ENCODE data around the gene ACTG1. TPM values are rescaled to one million over a fixed set of nuclear protein-coding genes. Genes with fewer than 3 reads are reported as not detected.

Gene ACTG1
- polyA plus RNA-seq, 1 of the 3 experiments (the other 2 are of a cell fraction): 7,871 TPM

- H3F3A ChIP-seq (replicated peaks; ENCODE audit: insufficient read depth): no peaks in the 10 kb centered on the region
- DNase-seq: no peak
- no peak overlapping the region for H3K27ac ChIP-seq (ENCODE audit: low read depth in 2 of 2, low read length in 1 of 2)
- H3K9me3 ChIP-seq: no peaks in the 10 kb centered on the region
- CTCF ChIA-PET: interaction anchor here (1.3 to 4.0 kb wide), 3 partner anchors 9 to 102 kb away, joined by 3 to 41 read pairs (median 28); no protein-coding TSS in a partner anchor
- no peak overlapping the region for H3K4me2 ChIP-seq
- peaks cover 0 to 25% of the 10 kb centered on the region in 2 experiments; a peak in 1 of 4 replicates for H3K4me1 ChIP-seq (ENCODE audit: control insufficient read depth in 1 of 2, insufficient read depth in 2 of 2, low read depth in 1 of 2, low read length in 1 of 2)
- H3K9ac ChIP-seq: no peak overlapping the region
- H2AFZ ChIP-seq (ENCODE audit: low read depth): no peak overlapping the region
- TF ChIP-seq YY1 (IDR thresholded peaks at IDR 0.05; ENCODE audit: low read depth) (no peak), RFX5 (IDR thresholded peaks at IDR 0.05; ENCODE audit: low read length) (no peak), RAD21 (IDR thresholded peaks at IDR 0.05; ENCODE audit: low read length) (no peak), SIN3A (IDR thresholded peaks at IDR 0.05; ENCODE audit: borderline replicate concordance, low read depth, low read length) (no peak), FOXJ3 (CRISPR knock-in tag; IDR thresholded peaks at IDR 0.05) (no peak), MAX (IDR thresholded peaks at IDR 0.05; ENCODE audit: low read depth) (no peak), NFIC (IDR thresholded peaks at IDR 0.05; ENCODE audit: borderline replicate concordance) (no peak), MEF2A (IDR thresholded peaks at IDR 0.05; ENCODE audit: borderline replicate concordance, low read depth) (no peak)
- no peaks in the 10 kb centered on the region for H3K36me3 ChIP-seq (replicated peaks in 1 of 2; ENCODE audit: control insufficient read depth in 1 of 2, insufficient read depth in 2 of 2, low read length in 1 of 2)
- no peak overlapping the region for H3K4me3 ChIP-seq (ENCODE audit: low read depth in 2 of 2, low read length in 1 of 2)
- H3K9me2 ChIP-seq: no peaks in the 10 kb centered on the region
- WGBS (ENCODE audit: low lambda C conversion rate): 75% methylated on average over 16 of the region's 16 CpGs
- no peaks in the 10 kb centered on the region for H3K27me3 ChIP-seq (ENCODE audit: insufficient read depth)
- no peaks in the 10 kb centered on the region for H3K79me2 ChIP-seq (ENCODE audit: insufficient read depth)
- POLR2A ChIA-PET: no interaction called here
- no peaks in the 10 kb centered on the region for H4K20me1 ChIP-seq (ENCODE audit: insufficient read depth)
Observed at GRCh38 chr17:81474958-81475357, 37.6 kb downstream of the ACTG1 start.

- Histone ChIP-seq H3F3A (replicated peaks; ENCODE audit: insufficient read depth) (no peaks in the 10 kb centered on the region), H2AFZ (ENCODE audit: low read depth) (no peak overlapping the region), H4K20me1 (ENCODE audit: insufficient read depth) (no peaks in the 10 kb centered on the region), H3K4me2 (no peak overlapping the region), H3K4me3 (ENCODE audit: low read depth in 2 of 2, low read length in 1 of 2) (no peak overlapping the region), H3K9me3 (no peaks in the 10 kb centered on the region), H3K27ac (ENCODE audit: low read depth in 2 of 2, low read length in 1 of 2) (no peak overlapping the region), H3K79me2 (ENCODE audit: insufficient read depth) (no peaks in the 10 kb centered on the region), H3K9ac (no peak overlapping the region), H3K4me1 (ENCODE audit: control insufficient read depth in 1 of 2, insufficient read depth in 2 of 2, low read depth in 1 of 2, low read length in 1 of 2) (peaks cover 0 to 17% of the 10 kb centered on the region in 2 experiments; a peak in 1 of 4 replicates), H3K36me3 (replicated peaks in 1 of 2; ENCODE audit: control insufficient read depth in 1 of 2, insufficient read depth in 2 of 2, low read length in 1 of 2) (no peaks in the 10 kb centered on the region), H3K27me3 (ENCODE audit: insufficient read depth) (no peaks in the 10 kb centered on the region), H3K9me2 (no peaks in the 10 kb centered on the region)
- no peak for DNase-seq
- ChIA-PET CTCF (interaction anchor here (1.2 to 4.0 kb wide), 5 partner anchors 11 to 272 kb away, joined by 3 to 41 read pairs (median 5); no protein-coding TSS in a partner anchor), POLR2A (interaction anchor here (1.1 to 1.7 kb wide), 3 partner anchors 12 to 170 kb away, joined by 4 to 7 read pairs (median 6); no protein-coding TSS in a partner anchor)
- no peak for TF ChIP-seq PBX3 (IDR thresholded peaks at IDR 0.05)
- no peak for TF ChIP-seq RFX5 (IDR thresholded peaks at IDR 0.05; ENCODE audit: low read length)
- no peak for TF ChIP-seq USF1 (IDR thresholded peaks at IDR 0.05; ENCODE audit: borderline replicate concordance, low read depth)
- TF ChIP-seq TCF12 (IDR thresholded peaks at IDR 0.05): no peak
- TF ChIP-seq NRF1 (IDR thresholded peaks at IDR 0.05; ENCODE audit: low read depth, low read length): no peak
- no peak for TF ChIP-seq ZBTB33 (IDR thresholded peaks at IDR 0.05; ENCODE audit: borderline replicate concordance, low read depth)
- no peak for TF ChIP-seq REST (IDR thresholded peaks at IDR 0.05; ENCODE audit: low read depth, low read length)
- TF ChIP-seq SMC3 (IDR thresholded peaks at IDR 0.05; ENCODE audit: low read depth, low read length): no peak
- TF ChIP-seq EZH2phosphoT487 (IDR thresholded peaks at IDR 0.05; ENCODE audit: borderline replicate concordance, low read depth): no peak
- TF ChIP-seq CHD2 (IDR thresholded peaks at IDR 0.05; ENCODE audit: low read length, partially characterized antibody): no peak
- TF ChIP-seq FOXM1 (IDR thresholded peaks at IDR 0.05; ENCODE audit: low read depth): no peak
- TF ChIP-seq FOXJ3 (CRISPR knock-in tag; IDR thresholded peaks at IDR 0.05): no peak
- TF ChIP-seq TAF1 (IDR thresholded peaks at IDR 0.05; ENCODE audit: borderline replicate concordance, low read depth, low read length): no peak
- no peak for TF ChIP-seq FOSL2 (IDR thresholded peaks at IDR 0.05; ENCODE audit: borderline replicate concordance, low read depth)
- no peak for TF ChIP-seq RXRA (IDR thresholded peaks at IDR 0.05; ENCODE audit: borderline replicate concordance, low read depth)
- 86% methylated on average over 8 of the region's 8 CpGs for WGBS (ENCODE audit: low lambda C conversion rate)
Observed at GRCh38 chr17:81473019-81473418, 39.6 kb downstream of the ACTG1 start.

Measured in SK-N-SH (cell line).